ENCODE data around the gene ANKRD24.
"Not testable (repeated sequence)": the region's sequence is repeated elsewhere in the genome, so short reads cannot be mapped to it uniquely, and the experiment has no call there.

The ANKRD24 gene

GRCh38 chr19:4199699-4200293, 17.3 kb downstream of the ANKRD24 start:
- DNase-seq, result peak; percentile 47

- no peak for DNase-seq
These were observed 18.6 kb downstream of the ANKRD24 start for GRCh38 chr19:4200940-4201542.

DNA sequence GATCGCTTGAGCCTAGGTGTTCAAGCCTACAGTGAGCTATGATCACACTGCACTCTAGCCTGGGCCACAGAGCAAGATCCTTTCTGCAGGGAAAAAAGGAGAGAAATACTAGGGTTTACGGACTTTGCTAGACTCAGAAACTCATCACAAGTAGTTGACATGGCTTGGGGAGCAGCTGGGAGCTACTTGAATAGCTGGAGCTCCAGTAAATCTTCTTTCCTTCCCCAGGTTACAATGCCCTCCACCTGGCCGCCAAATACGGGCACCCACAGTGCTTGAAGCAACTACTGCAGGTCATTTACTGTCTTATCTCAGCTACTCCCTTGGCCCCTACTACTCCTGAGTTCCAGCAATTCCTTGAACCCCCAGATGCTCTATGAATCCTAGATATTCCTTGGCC, 19.3 kb downstream of the ANKRD24 start:
- no peak for DNase-seq

DNA sequence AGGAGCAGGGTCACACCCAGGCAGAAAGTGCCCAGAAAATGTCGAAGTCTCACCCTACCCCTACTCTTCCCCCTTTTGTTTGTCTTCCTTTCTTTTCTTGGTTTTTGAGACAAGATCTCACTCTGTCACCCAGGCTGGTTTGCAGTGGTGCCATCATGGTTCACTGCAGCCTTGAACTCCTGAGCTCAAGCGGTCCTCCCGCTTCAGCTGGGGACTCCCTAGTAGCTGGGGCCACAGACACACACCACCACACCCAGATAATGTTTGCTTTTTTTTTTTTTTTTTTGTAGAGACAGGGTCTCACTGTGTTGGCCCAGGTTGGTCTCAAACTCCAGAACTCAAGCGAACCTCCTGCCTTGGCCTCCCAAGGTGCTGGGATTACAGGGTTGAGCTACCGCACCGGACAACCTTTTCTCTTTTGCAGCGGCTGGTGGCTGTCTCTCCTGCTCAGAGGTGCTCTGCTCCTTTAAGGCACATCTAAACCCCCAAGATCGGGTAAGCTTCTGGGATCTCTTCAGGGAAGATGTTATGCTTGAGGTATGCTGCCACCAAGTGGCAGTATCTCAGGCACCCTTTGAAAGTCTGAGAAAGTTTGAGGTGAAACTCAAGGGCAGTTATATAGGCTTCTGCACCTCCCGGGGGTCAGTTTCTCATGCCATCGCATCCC, 24.5 kb downstream of the ANKRD24 start:
- DNase-seq, result no peak

DNA sequence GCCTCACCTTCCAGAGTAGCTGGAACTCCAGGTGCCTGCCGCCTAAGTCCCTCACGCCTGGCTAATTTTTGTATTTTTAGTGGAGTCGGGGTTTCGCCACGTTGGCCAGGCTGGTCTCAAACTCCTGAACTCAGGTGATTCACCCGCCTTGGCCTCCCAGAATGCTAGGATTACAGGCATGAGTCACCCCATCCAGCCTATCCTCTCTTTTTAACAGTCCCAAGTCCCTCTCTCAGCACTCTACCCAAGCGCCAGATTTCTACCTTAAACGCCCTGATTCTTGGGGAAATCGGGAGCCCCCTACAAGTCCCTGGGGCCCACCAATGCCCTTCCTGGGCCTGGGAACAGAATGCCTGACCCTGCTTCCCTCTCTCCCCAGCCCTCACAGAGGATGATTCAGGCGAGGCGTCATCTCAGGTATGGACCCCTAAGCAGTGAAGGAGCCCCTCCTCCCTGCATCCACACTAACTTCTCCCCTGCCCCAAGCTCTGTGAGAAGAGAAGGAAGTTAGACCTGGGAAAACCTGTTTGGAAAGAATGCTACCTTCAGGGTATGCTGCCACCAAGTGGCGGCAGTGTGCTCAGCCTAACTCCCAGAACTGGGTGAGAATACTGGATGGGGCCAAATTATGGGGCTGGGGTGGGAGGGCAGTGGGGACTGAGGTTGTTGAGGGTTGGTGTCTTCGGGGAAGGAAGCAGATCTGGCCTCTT, 26.1 kb downstream of the ANKRD24 start:
- no peak for DNase-seq

- no peak for DNase-seq
These were observed 27.8 kb downstream of the ANKRD24 start for GRCh38 chr19:4210166-4210731.

- DNase-seq, result no peak
These were observed 30.6 kb downstream of the ANKRD24 start for GRCh38 chr19:4213116-4213515.

GRCh38 chr19:4215807-4216206, 33.3 kb downstream of the ANKRD24 start:
- no peak for DNase-seq

- no peak for DNase-seq
These were observed 34.4 kb downstream of the ANKRD24 start for GRCh38 chr19:4216846-4217245.

- no peak for DNase-seq
These were observed 35.2 kb downstream of the ANKRD24 start for GRCh38 chr19:4217429-4218264.

DNA sequence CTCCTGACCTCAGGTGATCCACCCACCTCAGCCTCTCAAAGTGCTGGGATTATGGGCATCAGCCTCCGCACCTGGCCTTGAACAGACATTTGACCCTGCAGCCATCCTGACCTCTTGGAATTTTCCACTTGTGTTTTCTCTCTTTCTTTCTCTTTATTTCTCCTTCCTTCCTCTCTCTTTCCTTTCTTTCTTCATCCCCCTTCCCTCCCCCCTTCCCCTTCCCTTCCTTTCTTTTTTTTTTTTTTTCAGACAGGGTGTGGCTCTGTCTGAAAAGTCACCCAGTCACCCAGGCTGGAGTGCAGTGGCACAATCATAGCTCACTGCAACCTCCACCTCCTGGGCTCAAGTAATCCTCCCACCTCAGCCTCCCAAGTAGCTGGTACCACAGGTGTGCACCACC, 36.0 kb downstream of the ANKRD24 start:
- not testable (repeated sequence) for DNase-seq

GRCh38 chr19:4220188-4220587, 37.7 kb downstream of the ANKRD24 start:
- DNase-seq, result no peak

DNA sequence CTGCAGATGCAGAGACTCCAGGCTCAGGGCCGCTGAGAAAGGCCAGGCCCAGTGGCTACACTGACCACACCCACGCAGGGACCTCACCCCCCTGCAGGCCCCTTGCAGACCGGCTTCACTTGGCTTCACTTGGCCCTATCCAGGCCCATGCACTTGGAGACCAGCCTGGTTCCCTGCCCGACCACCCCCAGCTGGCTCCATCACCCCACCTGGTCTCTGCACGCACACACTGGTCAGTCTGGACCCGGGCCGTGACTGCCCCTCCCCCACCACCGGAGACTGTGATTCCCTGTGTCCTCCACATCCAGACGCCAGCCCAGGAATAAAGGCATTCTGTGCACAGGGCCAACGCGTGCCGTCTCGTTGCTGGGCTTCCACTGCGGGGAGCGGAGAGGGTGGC, 42.0 kb downstream of the ANKRD24 start:
- no peak for DNase-seq

- DNase-seq, result no peak
These were observed 43.4 kb downstream of the ANKRD24 start for GRCh38 chr19:4225885-4226284.

DNA sequence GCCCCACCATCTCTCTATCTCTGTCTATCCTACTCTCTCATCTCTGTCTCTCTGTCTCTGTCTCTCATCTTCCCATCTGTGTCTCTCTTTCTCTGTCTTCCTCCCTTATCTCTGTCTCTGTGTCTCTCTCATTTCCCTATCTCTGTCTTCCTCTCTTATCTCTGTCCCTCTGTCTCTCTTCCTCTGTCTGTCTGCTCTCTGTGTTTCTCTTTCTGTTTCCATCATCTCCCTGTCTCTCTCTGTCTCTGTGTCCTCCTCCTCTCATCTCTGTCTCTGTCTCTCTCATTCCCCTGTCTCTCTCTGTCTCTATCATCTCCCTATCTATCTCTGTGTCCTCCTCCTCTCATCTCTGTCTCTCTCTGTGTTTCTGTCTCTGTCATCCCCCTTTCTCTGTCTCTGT, 45.3 kb downstream of the ANKRD24 start:
- DNase-seq, result no peak

DNA sequence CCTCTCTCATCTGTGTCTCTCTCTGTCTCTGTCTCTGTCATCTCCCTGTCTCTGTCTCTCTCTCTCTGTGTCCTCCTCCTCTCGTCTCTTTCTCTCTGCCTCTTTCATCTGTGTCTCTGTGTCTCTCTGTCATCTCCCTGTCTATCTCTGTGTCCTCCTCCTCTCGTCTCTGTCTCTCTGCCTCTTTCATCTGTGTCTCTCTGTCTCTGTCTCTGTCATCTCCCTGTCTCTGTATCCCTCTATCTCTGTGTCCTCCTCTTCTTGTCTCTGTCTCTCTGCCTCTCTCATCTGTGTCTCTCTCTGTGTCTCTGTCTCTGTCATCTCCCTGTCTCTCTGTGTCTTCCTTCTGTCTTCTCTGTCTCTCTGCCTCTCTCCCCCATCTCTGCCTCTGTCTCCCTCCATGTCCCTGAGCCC, 46.3 kb downstream of the ANKRD24 start:
- DNase-seq, result no peak

DNA sequence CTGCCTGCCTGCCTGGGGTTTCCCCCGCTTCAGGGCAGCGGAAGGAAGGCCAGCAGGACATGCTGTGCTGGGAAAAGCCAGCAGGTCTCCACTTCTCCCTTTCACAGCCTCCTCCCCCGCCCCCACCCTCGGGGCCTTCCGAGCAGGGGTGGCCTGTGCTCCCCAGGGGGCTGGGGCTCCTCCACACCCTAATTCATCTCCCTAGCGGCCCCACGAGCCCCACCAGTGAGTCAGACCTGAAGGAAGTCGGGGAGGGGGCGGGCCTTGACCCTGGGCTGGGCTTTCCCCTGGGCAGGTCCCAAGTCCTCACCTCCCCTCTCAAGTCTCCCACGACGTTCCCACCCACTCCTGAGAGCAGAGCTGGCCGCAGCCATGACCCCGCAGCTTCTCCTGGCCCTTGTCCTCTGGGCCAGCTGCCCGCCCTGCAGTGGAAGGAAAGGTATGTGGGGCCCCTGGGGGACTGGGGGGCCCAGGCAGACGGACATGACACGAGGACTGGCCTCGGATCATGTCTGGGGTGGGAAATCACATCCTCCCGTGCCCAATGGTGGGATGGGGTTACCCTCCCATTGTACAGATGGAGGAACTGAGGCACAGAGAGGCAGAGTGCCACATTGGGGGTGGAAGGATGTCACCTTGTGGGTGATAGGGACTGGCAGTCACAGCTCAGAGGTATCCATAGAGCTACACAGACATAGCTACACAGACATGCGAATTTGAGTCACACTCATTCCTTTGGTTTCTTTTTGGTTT, 46.9 kb downstream of the ANKRD24 start, which contains the start of gene EBI3:
Gene EBI3, plus strand, starts transcription at position 345 of the 753 bp plus-strand sequence. Its CDS starts 28 bp downstream, at position 373.
- DNase-seq, result no peak

- DNase-seq, result not testable (repeated sequence)
These were observed 47.7 kb downstream of the ANKRD24 start for GRCh38 chr19:4230237-4230636.

DNA sequence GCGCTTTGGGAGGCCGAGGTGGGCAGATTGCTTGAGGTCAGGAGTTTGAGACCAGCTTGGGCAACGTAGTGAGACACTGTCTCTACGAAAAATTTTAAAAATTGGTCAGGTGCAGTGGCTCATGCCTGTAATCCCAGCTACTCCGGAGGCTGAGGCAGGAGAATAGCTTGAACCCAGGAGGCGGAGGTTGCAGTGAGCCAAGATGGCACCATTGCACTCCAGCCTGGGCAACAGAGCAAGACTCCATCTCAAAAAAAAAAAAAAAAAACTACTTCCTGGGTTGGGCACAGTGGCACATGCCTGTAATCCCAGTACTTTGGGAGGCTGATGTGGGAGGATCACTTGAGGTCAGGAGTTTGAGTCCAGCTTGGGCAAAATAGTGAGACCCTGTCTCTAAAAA, 49.0 kb downstream of the ANKRD24 start:
- not testable (repeated sequence) for DNase-seq

- DNase-seq, result not testable (repeated sequence)
These were observed 49.6 kb downstream of the ANKRD24 start for GRCh38 chr19:4232139-4232538.

DNA sequence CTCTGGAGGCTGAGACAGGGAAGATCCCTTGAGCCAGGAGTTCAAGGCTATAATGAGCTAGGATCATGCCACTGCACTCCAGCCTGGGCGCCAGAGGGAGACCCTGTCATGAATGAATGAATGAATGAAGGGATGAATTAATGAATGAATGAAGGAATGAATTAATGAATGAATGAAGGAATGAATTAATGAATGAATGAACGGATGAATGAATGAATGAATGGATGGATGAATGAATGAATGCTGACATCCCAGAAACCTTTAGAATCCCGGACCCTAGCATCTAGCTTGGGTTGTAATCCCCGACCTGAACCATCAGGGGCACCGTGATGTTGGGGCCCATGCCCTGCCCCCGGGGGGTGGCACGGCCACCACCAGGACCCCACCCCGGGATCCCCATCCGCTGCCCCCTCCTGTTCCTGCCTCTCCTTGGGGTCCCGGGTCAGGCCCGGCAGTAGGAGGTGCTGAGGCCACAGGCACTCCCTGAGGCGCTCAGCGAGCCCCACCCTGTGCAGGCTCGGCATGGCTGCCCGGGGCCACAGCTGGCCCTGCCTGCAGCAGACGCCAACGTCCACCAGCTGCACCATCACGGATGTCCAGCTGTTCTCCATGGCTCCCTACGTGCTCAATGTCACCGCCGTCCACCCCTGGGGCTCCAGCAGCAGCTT, 50.3 kb downstream of the ANKRD24 start:
- no peak for DNase-seq
